ENCODE results near the gene SP6. TPM values are rescaled to one million over a fixed set of nuclear protein-coding genes. Genes with fewer than 3 reads are reported as not detected.

SP6 gene
- polyA plus RNA-seq, 1 donor, result 2.7 TPM

Other genes starting within 250 kb of the SP6 start
- 325 TPM for gene KPNB1, start 201.2 kb downstream of the SP6 start, polyA plus RNA-seq (ENCODE audit: insufficient read length)
- 31.1 TPM for gene TBKBP1, start 157.0 kb downstream of the SP6 start, polyA plus RNA-seq (ENCODE audit: insufficient read length)
- gene TBX21, start 117.9 kb downstream of the SP6 start, polyA plus RNA-seq (ENCODE audit: insufficient read length), result 0.08 TPM
- gene OSBPL7, start 29.4 kb downstream of the SP6 start, polyA plus RNA-seq (ENCODE audit: insufficient read length), result 16.7 TPM
- gene MRPL10, start 19.6 kb downstream of the SP6 start, polyA plus RNA-seq (ENCODE audit: insufficient read length), result 52.8 TPM
- gene LRRC46, start 19.5 kb downstream of the SP6 start, polyA plus RNA-seq (ENCODE audit: insufficient read length), result 2.8 TPM
- 60.0 TPM for gene SCRN2, start 9.9 kb downstream of the SP6 start, polyA plus RNA-seq (ENCODE audit: insufficient read length)
- 26.1 TPM for gene SP2, start 45.1 kb upstream of the SP6 start, polyA plus RNA-seq (ENCODE audit: insufficient read length)
- 21.4 TPM for gene PNPO, start 90.4 kb upstream of the SP6 start, polyA plus RNA-seq (ENCODE audit: insufficient read length)
- gene PRR15L, start 106.7 kb upstream of the SP6 start, polyA plus RNA-seq (ENCODE audit: insufficient read length), result 17.7 TPM
- 186 TPM for gene CDK5RAP3, start 120.0 kb upstream of the SP6 start, polyA plus RNA-seq (ENCODE audit: insufficient read length)
- 15.3 TPM for gene COPZ2, start 186.6 kb upstream of the SP6 start, polyA plus RNA-seq (ENCODE audit: insufficient read length)
- 218 TPM for gene NFE2L1, start 197.2 kb upstream of the SP6 start, polyA plus RNA-seq (ENCODE audit: insufficient read length)